ENCODE results near the gene SESTD1. TPM values are rescaled to one million over a fixed set of nuclear protein-coding genes. Genes with fewer than 3 reads are reported as not detected.

SESTD1 gene
- total RNA-seq, 2 donors from 2014 or later = 35.3 to 62.2 TPM

- H3K4me3 ChIP-seq = no peak overlapping the region
- H3K9me3 ChIP-seq = no peaks in the 10 kb centered on the region
- DNase-seq (ENCODE audit: low spot score) (no peak), ATAC-seq (ENCODE audit: insufficient number of reproducible peaks, low FRiP score, low read depth) (no peak)
- H3K36me3 ChIP-seq = no peaks in the 10 kb centered on the region
- H3K27me3 ChIP-seq (replicated peaks; ENCODE audit: insufficient read depth) = no peaks in the 10 kb centered on the region
- TF ChIP-seq CTCF (IDR thresholded peaks at IDR 0.05) = no peak
- H3K4me1 ChIP-seq (ENCODE audit: control insufficient read depth in 1 of 2, low read depth in 2 of 2) = no peaks in the 10 kb centered on the region
- no peak overlapping the region for H3K27ac ChIP-seq
Measured at GRCh38 chr2:179290329-179290728, 25.7 kb upstream of the SESTD1 start.

- Histone ChIP-seq H3K9me3 (no peaks in the 10 kb centered on the region), H3K27ac (no peak overlapping the region), H3K4me3 (no peak overlapping the region), H3K4me1 (ENCODE audit: control insufficient read depth in 1 of 2, low read depth in 2 of 2) (no peaks in the 10 kb centered on the region), H3K27me3 (replicated peaks; ENCODE audit: insufficient read depth) (no peaks in the 10 kb centered on the region), H3K36me3 (no peaks in the 10 kb centered on the region)
- no peak for TF ChIP-seq CTCF (IDR thresholded peaks at IDR 0.05)
- no peak for DNase-seq (ENCODE audit: low spot score)
- no peak for ATAC-seq (ENCODE audit: insufficient number of reproducible peaks, low FRiP score, low read depth)
Measured at GRCh38 chr2:179285060-179285459, 20.4 kb upstream of the SESTD1 start.

- no peak overlapping the region for H3K27ac ChIP-seq
- no peaks in the 10 kb centered on the region for H3K9me3 ChIP-seq
- no peaks in the 10 kb centered on the region for H3K27me3 ChIP-seq (replicated peaks; ENCODE audit: insufficient read depth)
- no peaks in the 10 kb centered on the region for H3K36me3 ChIP-seq
- peaks cover 12 to 35% of the 10 kb centered on the region in 2 donors for H3K4me1 ChIP-seq (ENCODE audit: control insufficient read depth in 1 of 2, low read depth in 2 of 2)
- DNase-seq (ENCODE audit: low spot score) (no peak), ATAC-seq (ENCODE audit: insufficient number of reproducible peaks, low FRiP score, low read depth) (no peak)
- no peak for TF ChIP-seq CTCF (IDR thresholded peaks at IDR 0.05)
- H3K4me3 ChIP-seq = no peak overlapping the region
Measured at GRCh38 chr2:179277429-179278196, 13.0 kb upstream of the SESTD1 start.

- DNase-seq (ENCODE audit: low spot score) = no peak
- H3K4me1 ChIP-seq (ENCODE audit: control insufficient read depth in 1 of 2, low read depth in 2 of 2) = peaks cover 25 to 50% of the 10 kb centered on the region in 2 donors
- TF ChIP-seq CTCF (IDR thresholded peaks at IDR 0.05) = no peak
- H3K36me3 ChIP-seq = no peaks in the 10 kb centered on the region
- H3K4me3 ChIP-seq = no peak overlapping the region
- no peaks in the 10 kb centered on the region for H3K9me3 ChIP-seq
- peak overlapping the region; percentile 74 to 91 for H3K27ac ChIP-seq
- no peaks in the 10 kb centered on the region for H3K27me3 ChIP-seq (replicated peaks; ENCODE audit: insufficient read depth)
- no peak for ATAC-seq (ENCODE audit: insufficient number of reproducible peaks, low FRiP score, low read depth)
Measured at GRCh38 chr2:179275253-179276012, 10.8 kb upstream of the SESTD1 start.

GRCh38 chr2:179274749-179275148 lies 10.1 kb upstream of the SESTD1 start:
- Histone ChIP-seq H3K4me1 (ENCODE audit: control insufficient read depth in 1 of 2, low read depth in 2 of 2) (peaks cover 25 to 50% of the 10 kb centered on the region in 2 donors), H3K9me3 (no peaks in the 10 kb centered on the region), H3K4me3 (no peak overlapping the region), H3K36me3 (no peaks in the 10 kb centered on the region), H3K27ac (peak overlapping the region; percentile 74 to 91), H3K27me3 (replicated peaks; ENCODE audit: insufficient read depth) (no peaks in the 10 kb centered on the region)
- no peak for TF ChIP-seq CTCF (IDR thresholded peaks at IDR 0.05)
- ATAC-seq (ENCODE audit: insufficient number of reproducible peaks, low FRiP score, low read depth) = no peak
- DNase-seq (ENCODE audit: low spot score) = no peak
